Small intestine (tissue), 7 donors: ENCODE data around the gene PROM2. TPM values are rescaled to one million over a fixed set of nuclear protein-coding genes. Genes with fewer than 3 reads are reported as not detected.

Source experiments
- DNase-seq, 2 donors: peaks; one replicate each; pipeline versions ENCODE4 v3.0.0 to v3.0.0-alpha.2; 2013
- FAIRE-seq: peaks from 2 replicates; lab custom pipeline; 2012; peaks lifted over from hg19 to GRCh38; lab: Jason Lieb, UNC
- H3K27ac ChIP-seq, 3 donors: one replicate each; pipeline ENCODE4 v1.5.1; 2013; ENCODE audit warnings: low read length in 2 of 3, mild to moderate bottlenecking in 2 of 3, control low read depth in 1 of 3, inconsistent platforms in 1 of 3, low read depth in 1 of 3, moderate library complexity in 1 of 3
- H3K27me3 ChIP-seq, 3 donors: one replicate each; pipeline ENCODE4 v1.6.1; 2013; ENCODE audit warnings: low read length in 3 of 3, inconsistent platforms in 1 of 3; ENCODE audit not compliant: control insufficient read depth in 3 of 3, insufficient read depth in 3 of 3
- H3K36me3 ChIP-seq, 3 donors: one replicate each; pipeline ENCODE4 v1.6.1; 2013; ENCODE audit warnings: low read length in 3 of 3, inconsistent platforms in 1 of 3, low read depth in 1 of 3, mild to moderate bottlenecking in 1 of 3, moderate library complexity in 1 of 3; ENCODE audit not compliant: control insufficient read depth in 3 of 3, insufficient read depth in 2 of 3
- H3K4me1 ChIP-seq, 3 donors: one replicate each; pipeline ENCODE4 v1.6.1; 2013; ENCODE audit warnings: low read length in 2 of 3, inconsistent platforms in 1 of 3, low read depth in 1 of 3, mild to moderate bottlenecking in 1 of 3, moderate library complexity in 1 of 3; ENCODE audit not compliant: control insufficient read depth in 3 of 3, insufficient read depth in 2 of 3
- H3K4me3 ChIP-seq, 3 donors: one replicate each; pipeline ENCODE4 v1.5.1; 2013; ENCODE audit warnings: low read length in 3 of 3, control low read depth in 1 of 3, inconsistent platforms in 1 of 3, low read depth in 1 of 3, mild to moderate bottlenecking in 1 of 3, moderate library complexity in 1 of 3
- H3K9me3 ChIP-seq, 2 donors: one replicate each; pipeline ENCODE4 v1.6.1; 2013; ENCODE audit warnings: low read depth in 1 of 2, low read length in 1 of 2; ENCODE audit not compliant: control insufficient read depth in 2 of 2, insufficient read depth in 1 of 2
- WGBS, 3 donors: extraction: QIAGEN DNeasy Blood & Tissue Kit; methylation state at CpG; one replicate each; pipeline ENCODE4 v1.1.7; 2013; 5-methylcytosine and 5-hydroxymethylcytosine counted together
- polyA plus RNA-seq, 4 donors: library from polyadenylated mRNA; stranded (reverse) in 3 of 4; unstranded in 1 of 4; fragments of 200-250 nt in 3 of 4; fragments of 120-200 nt in 1 of 4; gene quantifications; one replicate each; pipeline versions ENCODE4 v1.2.1 to v1.2.3, GENCODE V29; 2013
- donor health status: healthy with polysubstance abuse.
- donor health status: control.
- donor health status: control.
- donor health status: Bipolar disorder and iron deficiency.
- donor health status: healthy.

PROM2 gene
- polyA plus RNA-seq, 4 donors = 1.1 to 17.9 (median 1.8) TPM

GRCh38 chr2:95315801-95316411 is 41.7 kb downstream of the PROM2 start:
- 83 to 90% (median 86%) methylated on average over 19 of the region's 19 CpGs for WGBS, 3 donors
- Histone ChIP-seq H3K9me3 (no peaks in the 10 kb centered on the region), H3K4me3 (no peak overlapping the region), H3K27ac (no peak overlapping the region), H3K27me3 (no peaks in the 10 kb centered on the region), H3K36me3 (no peaks in the 10 kb centered on the region), H3K4me1 (peaks cover 0 to 6% (median 0%) of the 10 kb centered on the region in 3 donors)
- FAIRE-seq = no peak
- DNase-seq = no peak

- Histone ChIP-seq H3K36me3 (no peaks in the 10 kb centered on the region), H3K4me3 (no peak overlapping the region), H3K9me3 (no peaks in the 10 kb centered on the region), H3K4me1 (peaks cover 0 to 6% (median 0%) of the 10 kb centered on the region in 3 donors), H3K27ac (no peak overlapping the region), H3K27me3 (no peaks in the 10 kb centered on the region)
- FAIRE-seq = no peak
- 78 to 87% (median 81%) methylated on average over 8 of the region's 8 CpGs for WGBS, 3 donors
- no peak for DNase-seq
Observed at GRCh38 chr2:95316466-95317122, 42.3 kb downstream of the PROM2 start.

DNA sequence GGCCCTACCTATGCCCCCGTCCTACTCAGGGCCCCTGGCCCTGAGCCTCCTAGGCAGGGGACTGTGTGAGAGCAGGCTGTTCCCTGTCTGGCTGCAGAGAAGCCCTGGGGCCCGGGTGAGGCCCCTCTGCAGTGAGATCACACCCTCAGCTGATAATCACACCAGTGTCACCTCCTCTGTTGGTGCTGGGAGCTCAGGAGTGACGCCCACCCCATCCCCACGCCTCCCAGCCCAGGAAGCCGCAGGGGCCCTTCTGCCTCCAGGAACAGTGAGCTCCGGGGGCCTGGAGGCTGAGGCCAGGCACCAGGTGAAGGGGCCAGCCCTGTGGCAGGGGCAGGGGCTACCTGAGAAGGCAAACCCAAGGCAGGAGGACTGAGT is 42.9 kb downstream of the PROM2 start:
- H3K36me3 ChIP-seq = no peaks in the 10 kb centered on the region
- no peak overlapping the region for H3K27ac ChIP-seq
- H3K4me1 ChIP-seq = peaks cover 0 to 6% (median 0%) of the 10 kb centered on the region in 3 donors
- H3K9me3 ChIP-seq = no peaks in the 10 kb centered on the region
- 74 to 78% (median 75%) methylated on average over 6 of the region's 6 CpGs for WGBS, 3 donors
- no peak overlapping the region for H3K4me3 ChIP-seq
- H3K27me3 ChIP-seq = no peaks in the 10 kb centered on the region
- DNase-seq (peak in 1 of 2 donors; percentile 31), FAIRE-seq (no peak)

DNA sequence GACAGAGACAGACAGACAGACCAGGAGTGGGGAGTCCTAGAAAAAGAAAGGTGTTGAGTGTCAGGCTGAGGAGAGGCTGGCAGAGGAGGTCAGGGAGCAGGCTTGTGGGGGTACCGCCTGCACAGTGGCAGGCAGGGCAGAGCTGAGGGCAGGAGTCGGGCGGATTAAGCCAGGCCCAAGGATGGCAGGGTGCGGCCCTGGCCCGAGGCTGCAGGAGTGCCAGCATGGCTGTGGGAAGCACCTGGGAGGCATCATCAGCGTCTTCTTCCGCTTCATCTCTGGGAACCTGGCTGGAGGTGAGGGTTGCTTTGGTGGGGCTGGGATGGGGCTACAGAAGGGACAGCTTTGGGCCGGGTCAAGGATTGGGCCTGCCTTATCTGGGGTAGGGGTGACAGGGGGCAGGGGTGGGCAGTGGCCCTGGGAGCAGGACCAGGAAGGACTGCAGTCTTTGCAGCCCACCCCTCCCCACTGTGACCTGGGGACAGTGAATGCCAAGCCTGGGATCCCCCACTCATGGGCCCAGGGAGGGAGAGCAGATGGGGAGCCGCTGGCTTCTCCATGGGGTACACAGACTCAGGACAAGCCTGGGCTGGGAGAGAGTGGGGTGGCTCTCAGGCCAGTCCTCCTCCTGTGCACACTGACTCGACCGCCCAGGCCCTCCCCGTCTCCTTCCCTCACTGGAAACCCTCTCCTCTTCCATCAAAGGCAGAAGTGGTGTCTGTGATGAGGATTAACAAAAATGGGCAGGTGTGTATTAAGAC is 43.6 kb downstream of the PROM2 start:
- no peak overlapping the region for H3K27ac ChIP-seq
- 84 to 88% (median 86%) methylated on average over 12 of the region's 12 CpGs for WGBS, 3 donors
- DNase-seq (no peak), FAIRE-seq (no peak)
- no peaks in the 10 kb centered on the region for H3K36me3 ChIP-seq
- H3K4me3 ChIP-seq = no peak overlapping the region
- peaks cover 0 to 6% (median 0%) of the 10 kb centered on the region in 3 donors for H3K4me1 ChIP-seq
- no peaks in the 10 kb centered on the region for H3K9me3 ChIP-seq
- no peaks in the 10 kb centered on the region for H3K27me3 ChIP-seq

GRCh38 chr2:95318431-95319220 is 44.4 kb downstream of the PROM2 start:
- DNase-seq = no peak
- 76 to 85% (median 81%) methylated on average over 10 to 13 of the region's 13 CpGs for WGBS, 3 donors
- peaks cover 0 to 6% (median 0%) of the 10 kb centered on the region in 3 donors for H3K4me1 ChIP-seq
- no peaks in the 10 kb centered on the region for H3K27me3 ChIP-seq
- H3K36me3 ChIP-seq = no peaks in the 10 kb centered on the region
- FAIRE-seq = no peak
- H3K9me3 ChIP-seq = no peaks in the 10 kb centered on the region
- H3K27ac ChIP-seq = no peak overlapping the region
- no peak overlapping the region for H3K4me3 ChIP-seq

DNA sequence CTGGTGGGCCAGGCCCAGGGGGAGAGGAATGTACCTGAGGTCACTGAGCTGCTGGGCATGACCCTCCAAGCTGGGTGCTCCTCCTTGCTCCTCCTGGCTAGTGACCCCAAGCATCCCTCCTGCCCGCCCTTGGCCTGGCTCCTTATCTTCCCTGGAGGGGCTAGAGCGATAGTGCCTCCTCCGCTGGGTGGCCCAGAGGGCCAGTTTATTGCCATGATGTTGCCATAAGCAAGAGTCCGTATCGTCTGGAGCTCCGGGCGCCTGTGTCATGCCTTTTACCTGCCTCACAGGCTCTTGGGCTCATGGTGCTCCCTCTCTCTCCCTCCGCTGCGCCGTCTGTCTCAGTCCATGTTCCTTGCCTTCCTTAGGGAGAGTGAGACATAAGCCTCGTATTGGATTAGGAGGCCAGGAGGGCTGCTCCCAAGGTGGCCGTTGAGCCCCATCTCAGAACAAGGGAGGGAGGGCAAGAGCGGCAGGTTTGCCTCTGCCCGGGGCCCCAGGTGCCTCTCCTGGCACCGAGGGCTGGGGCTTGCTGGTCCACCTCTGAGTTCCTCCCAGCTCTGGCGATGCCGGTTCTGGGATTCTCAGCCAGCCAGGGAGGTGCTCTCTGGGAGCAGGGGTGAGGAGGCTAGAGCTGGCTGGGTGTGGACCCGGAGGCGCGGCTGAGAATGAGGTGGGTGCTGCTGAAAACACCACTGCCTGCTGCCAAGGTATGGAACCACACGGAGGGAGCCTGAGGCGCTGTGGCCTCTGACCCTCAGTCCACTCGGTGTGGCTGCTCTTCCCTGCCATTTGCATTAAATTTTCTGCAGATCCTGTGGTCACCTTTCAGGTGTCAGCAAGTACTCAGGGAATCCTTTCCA is 45.5 kb downstream of the PROM2 start:
- Histone ChIP-seq H3K9me3 (no peaks in the 10 kb centered on the region), H3K4me1 (peaks cover 0 to 6% (median 0%) of the 10 kb centered on the region in 3 donors), H3K36me3 (no peaks in the 10 kb centered on the region), H3K4me3 (no peak overlapping the region), H3K27ac (no peak overlapping the region), H3K27me3 (no peaks in the 10 kb centered on the region)
- FAIRE-seq (no peak), DNase-seq (no peak)
- WGBS, 3 donors = 57 to 76% (median 69%) methylated on average over 23 of the region's 23 CpGs

DNA sequence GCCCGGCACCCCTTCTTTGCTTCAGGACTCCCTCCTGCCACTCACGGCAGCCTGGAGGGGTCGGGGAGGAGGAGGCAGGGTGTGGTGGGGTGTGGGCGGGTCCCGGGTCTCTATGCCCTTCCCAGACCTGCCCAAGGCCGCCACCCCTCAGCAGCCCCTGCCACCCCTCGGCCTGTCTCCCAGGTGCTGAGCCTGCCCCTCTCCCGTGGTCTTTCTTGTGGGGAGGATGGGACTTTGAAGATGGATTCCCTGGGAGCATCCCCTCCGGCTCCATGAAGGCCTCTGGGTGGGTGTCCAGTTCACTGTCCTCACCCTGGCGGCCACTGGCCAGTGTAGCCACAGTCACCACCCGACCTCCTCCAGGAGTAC is 46.1 kb downstream of the PROM2 start:
- no peak overlapping the region for H3K4me3 ChIP-seq
- 63 to 77% (median 70%) methylated on average over 11 of the region's 11 CpGs for WGBS, 3 donors

More for the DNA sequence above, 46.1 kb downstream of the PROM2 start:
- DNase-seq = no peak
- no peaks in the 10 kb centered on the region for H3K27me3 ChIP-seq
- H3K4me1 ChIP-seq = peaks cover 0 to 6% (median 0%) of the 10 kb centered on the region in 3 donors
- FAIRE-seq = no peak
- H3K27ac ChIP-seq = no peak overlapping the region
- H3K9me3 ChIP-seq = no peaks in the 10 kb centered on the region
- no peaks in the 10 kb centered on the region for H3K36me3 ChIP-seq
